SH-SY5Y (cell line): ENCODE results near the gene FAM3B.

Experiments used
- GATA2 ChIP-seq: IDR thresholded peaks from 2 replicates; pipeline ENCODE4 v1.6.1; 2011; ENCODE audit warnings: mild to moderate bottlenecking, low read depth, low read length
- GATA3 ChIP-seq: IDR thresholded peaks from 2 replicates; pipeline ENCODE4 v1.6.1; 2011; ENCODE audit warnings: low read depth, mild to moderate bottlenecking, low read length, moderate library complexity

- no peak for TF ChIP-seq GATA2
- no peak for TF ChIP-seq GATA3
Measured at GRCh38 chr21:41344146-41344545, 27.5 kb downstream of the FAM3B start.
